Colonic mucosa (tissue), 4 donors: ENCODE data around the gene PRPSAP1. TPM values are rescaled to one million over a fixed set of nuclear protein-coding genes. Genes with fewer than 3 reads are reported as not detected.

ENCODE experiments used
- DNase-seq: peaks from one replicate; pipeline ENCODE4 v3.0.0-alpha.2; 2020
- H3K27ac ChIP-seq: fragments of 200-600 bp; one replicate; pipeline ENCODE4 v1.8.0; 2021
- H3K27me3 ChIP-seq: fragments of 200-600 bp; one replicate; pipeline ENCODE4 v1.8.0; 2021
- H3K36me3 ChIP-seq: fragments of 200-600 bp; one replicate; pipeline ENCODE4 v1.8.0; 2021
- H3K4me1 ChIP-seq: fragments of 200-600 bp; one replicate; pipeline ENCODE4 v1.8.0; 2021; ENCODE audit warnings: mild to moderate bottlenecking
- H3K4me3 ChIP-seq: fragments of 200-600 bp; one replicate; pipeline ENCODE4 v1.8.0; 2021
- H3K9ac ChIP-seq, 2 donors: one replicate each; pipeline ENCODE4 v1.7.0; 2013; ENCODE audit warnings: control low read depth in 2 of 2, low read depth in 2 of 2, low read length in 2 of 2
- H3K9me3 ChIP-seq: fragments of 200-600 bp; one replicate; pipeline ENCODE4 v1.8.0; 2021
- CTCF ChIP-seq: fragments of 200-600 bp; IDR thresholded peaks from one replicate; pipeline ENCODE4 v1.8.0; 2022; ENCODE audit warnings: antibody characterized with exemption, mild to moderate bottlenecking
- intact Hi-C: fragments of 100-400 bp; cut with DNase I; formaldehyde crosslinking; loops from one replicate; pipeline ENCODE4 v1.14.1; 2022
- total RNA-seq, 2 donors: library from RNA; stranded (reverse); fragmentation: NEBNext Ultra II Directional in 1 of 2; extraction: Animal tissue kit (Norgen Biotek cat#: 25700) in 1 of 2; gene quantifications; one replicate each; pipeline ENCODE4 v1.2.1, GENCODE V29; 2021
- donor health status: healthy.
- donor health status: DM: no; HTN: no; CAD: no.
- donor health status: DM: no; HTN: no; CAD: no.

Gene PRPSAP1
- total RNA-seq, 2 donors from 2014 or later: 60.7 to 70.0 TPM

DNA sequence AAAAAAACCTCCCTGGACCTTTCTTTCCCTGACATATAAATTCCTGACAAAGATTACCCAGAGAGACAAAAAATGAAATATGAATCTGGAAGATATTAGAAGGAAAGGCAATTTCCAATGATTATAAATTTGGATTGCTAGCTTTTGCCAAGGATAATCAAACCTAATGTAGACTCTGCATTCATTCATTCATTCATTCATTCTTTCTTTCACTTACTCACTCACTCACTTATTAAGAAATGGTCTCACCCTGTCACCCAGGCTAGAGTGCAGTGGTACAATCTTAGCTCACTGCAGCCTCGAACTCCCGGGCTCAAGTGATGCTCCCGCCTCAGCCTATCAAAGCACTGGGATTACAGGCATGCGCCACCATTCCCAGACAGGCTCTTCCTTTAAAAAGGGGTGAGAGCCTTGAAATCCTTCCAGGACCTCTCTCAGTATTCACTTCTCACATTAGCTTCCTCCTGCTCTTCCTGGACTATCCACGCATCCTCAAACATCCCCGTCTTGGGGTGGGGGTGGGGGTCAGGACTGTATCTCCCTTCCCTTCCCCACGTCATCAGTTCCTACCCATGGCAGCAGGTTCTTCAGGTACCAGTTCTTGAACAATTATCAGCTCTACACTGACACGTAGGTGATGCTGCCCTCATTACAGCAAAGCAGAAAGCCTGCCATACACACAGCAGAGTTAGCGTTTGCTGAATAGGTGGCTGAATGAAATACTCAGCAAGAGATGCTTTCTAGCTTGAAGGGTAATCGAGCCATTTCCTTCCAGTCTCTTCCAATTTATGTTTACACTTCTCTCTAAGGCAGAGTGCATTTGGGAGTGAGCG is 19.8 kb downstream of the PRPSAP1 start:
- Histone ChIP-seq H3K4me1 (peaks cover 5% of the 10 kb centered on the region), H3K27ac (no peak overlapping the region), H3K9ac (no peak overlapping the region), H3K4me3 (no peak overlapping the region), H3K9me3 (no peaks in the 10 kb centered on the region), H3K36me3 (no peaks in the 10 kb centered on the region), H3K27me3 (no peaks in the 10 kb centered on the region)
- DNase-seq: no peak
- intact Hi-C loops: no loop called here
- no peak for TF ChIP-seq CTCF

DNA sequence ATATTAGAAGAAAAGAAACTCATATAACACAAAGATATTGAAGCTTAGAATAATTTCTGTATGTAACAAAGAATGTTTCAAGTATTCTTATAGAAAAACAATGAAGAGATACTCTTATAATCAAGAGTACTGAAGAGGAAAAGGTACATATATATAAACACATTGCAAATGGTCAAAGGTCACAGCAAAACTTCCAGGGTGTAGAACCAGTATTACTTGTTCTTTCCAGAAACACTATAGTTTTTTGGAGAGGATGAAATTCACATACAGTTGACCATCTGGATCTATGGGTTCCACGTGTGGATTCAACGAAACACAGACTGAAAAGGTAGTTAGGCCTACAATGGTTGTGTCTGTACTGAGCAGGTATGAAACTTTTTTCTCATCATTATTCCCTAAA is 22.6 kb downstream of the PRPSAP1 start:
- no peak overlapping the region for H3K27ac ChIP-seq
- no peaks in the 10 kb centered on the region for H3K27me3 ChIP-seq
- H3K9ac ChIP-seq: no peak overlapping the region
- no peaks in the 10 kb centered on the region for H3K9me3 ChIP-seq
- TF ChIP-seq CTCF: no peak
- DNase-seq: peak; percentile 57
- intact Hi-C loops: no loop called here
- no peak overlapping the region for H3K4me3 ChIP-seq
- H3K36me3 ChIP-seq: no peaks in the 10 kb centered on the region
- H3K4me1 ChIP-seq: peaks cover 5% of the 10 kb centered on the region

- Histone ChIP-seq H3K9me3 (no peaks in the 10 kb centered on the region), H3K4me3 (no peak overlapping the region), H3K9ac (no peak overlapping the region), H3K27me3 (no peaks in the 10 kb centered on the region), H3K36me3 (no peaks in the 10 kb centered on the region), H3K27ac (no peak overlapping the region), H3K4me1 (peaks cover 5% of the 10 kb centered on the region)
- no peak for TF ChIP-seq CTCF
- DNase-seq: no peak
- intact Hi-C loops: no loop called here
These were observed 24.1 kb downstream of the PRPSAP1 start for GRCh38 chr17:76329664-76330063.

- DNase-seq: no peak
- peaks cover 5% of the 10 kb centered on the region for H3K4me1 ChIP-seq
- no peak overlapping the region for H3K4me3 ChIP-seq
- no peak overlapping the region for H3K27ac ChIP-seq
- no peak overlapping the region for H3K9ac ChIP-seq
- no peaks in the 10 kb centered on the region for H3K9me3 ChIP-seq
- H3K36me3 ChIP-seq: no peaks in the 10 kb centered on the region
- H3K27me3 ChIP-seq: no peaks in the 10 kb centered on the region
- intact Hi-C loops: no loop called here
- no peak for TF ChIP-seq CTCF
These were observed 26.0 kb downstream of the PRPSAP1 start for GRCh38 chr17:76327696-76328095.

- Histone ChIP-seq H3K36me3 (no peaks in the 10 kb centered on the region), H3K27me3 (no peaks in the 10 kb centered on the region), H3K4me3 (no peak overlapping the region), H3K27ac (no peak overlapping the region), H3K9ac (no peak overlapping the region), H3K4me1 (peaks cover 2% of the 10 kb centered on the region), H3K9me3 (no peaks in the 10 kb centered on the region)
- intact Hi-C loops: no loop called here
- DNase-seq: no peak
- TF ChIP-seq CTCF: no peak
These were observed 27.4 kb downstream of the PRPSAP1 start for GRCh38 chr17:76326306-76326705.
